KMS-11 (cell line): ENCODE measurements around the gene CDK5RAP2.

Source experiments
- H2AFZ ChIP-seq: fragments of 200-600 bp; sonication (generic); 2 replicates; pipeline ENCODE4 v1.6.1; 2016; ENCODE audit warnings: antibody characterized with exemption, mixed run types, low read depth
- H3K27ac ChIP-seq: fragments of 200-600 bp; sonication (generic); 2 replicates; pipeline ENCODE4 v1.6.1; 2016; ENCODE audit warnings: mild to moderate bottlenecking, mixed run types
- H3K27me3 ChIP-seq: fragments of 200-600 bp; sonication (generic); 2 replicates; pipeline ENCODE4 v1.6.1; 2017; ENCODE audit warnings: mild to moderate bottlenecking, low read depth, mixed run types, moderate library complexity; ENCODE audit not compliant: insufficient read depth
- H3K36me3 ChIP-seq: fragments of 200-600 bp; sonication (generic); 2 replicates; pipeline ENCODE4 v1.6.1; 2017; ENCODE audit warnings: mild to moderate bottlenecking, mixed run types; ENCODE audit not compliant: insufficient read depth
- H3K4me1 ChIP-seq: fragments of 200-600 bp; sonication (generic); 2 replicates; pipeline ENCODE4 v1.6.1; 2016; ENCODE audit warnings: mild to moderate bottlenecking, low read depth, mixed run types; ENCODE audit not compliant: poor library complexity, severe bottlenecking
- H3K4me2 ChIP-seq: fragments of 200-600 bp; sonication (generic); 2 replicates; pipeline ENCODE4 v1.7.0; 2016; ENCODE audit warnings: mild to moderate bottlenecking, mixed run types
- H3K4me3 ChIP-seq: fragments of 200-600 bp; sonication (generic); IDR thresholded peaks from 2 replicates; pipeline ENCODE4 v1.6.1; 2017; ENCODE audit warnings: low read depth, low read length, mixed read lengths; ENCODE audit not compliant: insufficient read depth
- H3K79me2 ChIP-seq: fragments of 200-600 bp; sonication (generic); 2 replicates; pipeline ENCODE4 v1.6.1; 2016; ENCODE audit warnings: low read depth, mixed run types; ENCODE audit not compliant: insufficient read depth
- H3K9ac ChIP-seq: fragments of 200-600 bp; sonication (generic); 2 replicates; pipeline ENCODE4 v1.6.1; 2016; ENCODE audit warnings: mild to moderate bottlenecking, mixed run types
- H4K20me1 ChIP-seq: fragments of 200-600 bp; sonication (generic); 2 replicates; pipeline ENCODE4 v1.6.1; 2016; ENCODE audit warnings: mild to moderate bottlenecking, mixed run types; ENCODE audit not compliant: insufficient read depth
- CTCF ChIP-seq: fragments of 200-600 bp; sonication (generic); conservative IDR thresholded peaks from 2 replicates; pipeline ENCODE4 v1.6.1; 2017; ENCODE audit warnings: low read depth, mild to moderate bottlenecking, antibody characterized with exemption, low read length, moderate library complexity, mixed read lengths

Gene CDK5RAP2

DNA sequence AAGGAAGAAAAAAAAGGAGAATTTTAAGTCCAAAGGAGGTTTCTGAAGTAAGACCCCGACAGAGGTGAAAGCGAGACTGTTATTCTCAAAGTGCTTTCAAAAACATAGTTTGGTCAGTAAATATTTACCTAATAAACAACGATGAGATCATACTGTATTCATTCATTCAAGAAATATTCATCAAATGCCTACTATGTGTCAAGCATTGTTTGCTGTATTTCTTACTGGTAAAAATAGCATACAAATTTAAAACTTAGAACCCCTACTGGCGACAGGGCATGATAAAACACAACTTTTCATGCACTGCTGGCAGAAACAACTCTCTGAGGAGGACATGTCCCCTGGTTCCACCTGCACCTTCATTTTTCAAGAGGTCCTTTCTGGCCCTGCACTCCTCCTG, 190.7 kb downstream of the CDK5RAP2 start:
- no peak for TF ChIP-seq CTCF
- no peak overlapping the region for H3K27ac ChIP-seq
- H3K9ac ChIP-seq = no peak overlapping the region
- H4K20me1 ChIP-seq = no peaks in the 10 kb centered on the region
- H3K4me2 ChIP-seq = no peak overlapping the region
- no peaks in the 10 kb centered on the region for H3K79me2 ChIP-seq
- H3K27me3 ChIP-seq = no peaks in the 10 kb centered on the region
- H3K36me3 ChIP-seq = peaks cover 5% of the 10 kb centered on the region
- H2AFZ ChIP-seq = no peak overlapping the region
- no peaks in the 10 kb centered on the region for H3K4me1 ChIP-seq
- no peak overlapping the region for H3K4me3 ChIP-seq

- no peak overlapping the region for H3K4me3 ChIP-seq
- H3K9ac ChIP-seq = no peak overlapping the region
- H2AFZ ChIP-seq = no peak overlapping the region
- no peak for TF ChIP-seq CTCF
- no peaks in the 10 kb centered on the region for H3K36me3 ChIP-seq
- no peaks in the 10 kb centered on the region for H4K20me1 ChIP-seq
- H3K27me3 ChIP-seq = no peaks in the 10 kb centered on the region
- no peak overlapping the region for H3K27ac ChIP-seq
- no peaks in the 10 kb centered on the region for H3K4me1 ChIP-seq
- H3K4me2 ChIP-seq = no peak overlapping the region
- H3K79me2 ChIP-seq = no peaks in the 10 kb centered on the region
Observed at GRCh38 chr9:120388003-120388855, 191.7 kb downstream of the CDK5RAP2 start.

DNA sequence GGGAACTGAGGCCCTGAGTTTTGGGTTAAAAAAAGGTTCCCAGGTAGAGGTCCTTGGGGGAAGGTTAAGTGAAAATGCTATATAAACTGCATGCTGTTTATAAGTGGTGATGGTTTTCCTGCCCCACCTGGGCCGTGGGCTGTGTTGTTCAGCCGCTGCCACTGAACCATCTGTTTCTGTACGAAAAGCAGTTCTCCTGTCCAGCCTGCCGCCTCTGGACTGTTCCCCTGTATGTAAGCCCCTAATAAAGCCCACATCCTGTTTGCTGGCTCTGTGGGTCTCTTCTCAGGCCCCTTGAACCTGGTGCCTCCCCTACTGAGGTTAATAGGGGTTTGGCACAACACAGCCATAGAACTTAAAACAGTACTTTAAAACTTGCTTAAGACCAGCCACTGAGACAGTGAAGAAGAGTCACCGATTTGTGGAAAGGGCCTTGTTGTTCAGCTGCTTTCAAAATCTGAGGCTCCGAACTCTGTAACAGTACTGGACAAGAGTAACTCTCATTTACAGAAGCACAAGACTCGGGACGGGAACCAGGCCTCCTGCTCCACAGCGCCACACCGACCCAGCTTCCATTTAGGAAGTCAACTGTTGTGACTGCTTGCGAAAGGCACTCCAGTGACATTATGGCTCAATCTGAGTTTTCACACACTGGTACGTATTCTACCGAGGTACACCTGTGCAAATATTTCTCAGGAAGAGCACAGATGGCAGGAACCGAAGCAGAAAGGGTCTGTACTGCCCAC, 192.5 kb downstream of the CDK5RAP2 start:
- no peak overlapping the region for H3K27ac ChIP-seq
- H3K4me1 ChIP-seq = no peaks in the 10 kb centered on the region
- no peak overlapping the region for H3K4me2 ChIP-seq
- no peaks in the 10 kb centered on the region for H4K20me1 ChIP-seq
- H3K9ac ChIP-seq = no peak overlapping the region
- no peak overlapping the region for H2AFZ ChIP-seq
- TF ChIP-seq CTCF = no peak
- H3K36me3 ChIP-seq = no peaks in the 10 kb centered on the region
- no peaks in the 10 kb centered on the region for H3K27me3 ChIP-seq
- H3K79me2 ChIP-seq = no peaks in the 10 kb centered on the region
- H3K4me3 ChIP-seq = no peak overlapping the region

GRCh38 chr9:120386390-120387131, 193.4 kb downstream of the CDK5RAP2 start:
- Histone ChIP-seq H3K4me2 (no peak overlapping the region), H2AFZ (no peak overlapping the region), H3K9ac (no peak overlapping the region), H3K4me3 (no peak overlapping the region), H3K27me3 (no peaks in the 10 kb centered on the region), H3K4me1 (no peaks in the 10 kb centered on the region), H3K36me3 (no peaks in the 10 kb centered on the region), H4K20me1 (no peaks in the 10 kb centered on the region), H3K27ac (no peak overlapping the region), H3K79me2 (no peaks in the 10 kb centered on the region)
- TF ChIP-seq CTCF = no peak
